Amniotic stem cell (primary cell): Measurements from ENCODE around the gene CLASRP.
A peak's percentile ranks its signal among the peaks of the same experiment; 100 is the strongest.

ENCODE experiments used
- DNase-seq: peaks from one replicate; lab custom pipeline; 2025; lab: John Stamatoyannopoulos, UW

Gene CLASRP

DNA sequence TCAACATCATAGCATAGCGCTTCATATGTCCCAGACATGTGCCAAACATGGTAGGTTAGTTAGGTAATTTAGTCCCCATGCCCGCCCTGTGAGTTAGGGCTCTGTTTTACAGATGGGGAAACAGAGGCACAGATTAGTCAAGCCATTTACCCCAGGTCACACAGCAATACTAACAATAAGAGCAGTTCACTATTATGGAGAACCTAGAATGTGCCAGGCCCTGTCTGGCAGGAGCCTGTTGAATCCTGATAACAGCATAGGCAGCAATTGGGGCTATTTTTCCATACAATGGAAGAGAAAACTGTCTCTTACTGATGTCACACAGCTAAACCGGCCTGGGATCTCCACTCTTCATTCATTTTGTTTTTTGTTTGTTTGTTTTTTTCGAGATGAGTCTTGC lies 47.6 kb downstream of the CLASRP start:
- no peak for DNase-seq

DNA sequence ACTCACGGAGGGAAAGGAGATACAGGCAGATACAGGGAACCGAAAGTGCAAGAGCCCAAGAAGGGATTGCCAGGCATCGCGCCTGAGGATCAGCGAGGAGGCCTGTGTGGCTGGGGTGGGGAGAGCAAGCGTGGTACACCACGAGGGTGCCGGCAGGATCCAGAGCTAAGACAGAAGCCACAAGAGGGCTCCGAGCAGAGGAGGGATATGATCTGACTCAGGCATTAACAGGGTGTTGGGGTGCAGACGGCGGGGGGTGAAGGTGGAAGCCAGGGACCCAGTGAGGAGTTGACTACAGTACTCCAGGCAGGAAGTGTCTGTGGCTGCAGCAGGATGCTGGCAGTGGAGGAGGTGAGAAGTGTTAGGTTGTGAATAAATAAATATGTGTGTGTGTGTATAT lies 48.7 kb downstream of the CLASRP start:
- no peak for DNase-seq

DNA sequence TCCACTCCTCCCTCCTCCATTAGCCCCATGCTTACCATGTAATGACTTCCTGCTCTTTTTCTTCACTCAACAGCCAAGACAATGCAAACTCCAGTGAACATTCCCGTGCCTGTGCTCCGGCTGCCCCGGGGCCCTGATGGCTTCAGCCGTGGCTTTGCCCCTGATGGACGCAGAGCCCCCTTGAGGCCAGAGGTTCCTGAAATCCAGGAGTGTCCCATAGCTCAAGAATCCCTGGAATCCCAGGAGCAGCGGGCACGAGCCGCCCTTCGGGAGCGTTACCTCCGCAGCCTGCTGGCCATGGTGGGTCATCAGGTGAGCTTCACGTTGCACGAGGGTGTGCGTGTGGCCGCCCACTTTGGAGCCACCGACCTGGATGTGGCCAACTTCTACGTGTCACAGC lies 51.2 kb downstream of the CLASRP start:
- DNase-seq: no peak

DNA sequence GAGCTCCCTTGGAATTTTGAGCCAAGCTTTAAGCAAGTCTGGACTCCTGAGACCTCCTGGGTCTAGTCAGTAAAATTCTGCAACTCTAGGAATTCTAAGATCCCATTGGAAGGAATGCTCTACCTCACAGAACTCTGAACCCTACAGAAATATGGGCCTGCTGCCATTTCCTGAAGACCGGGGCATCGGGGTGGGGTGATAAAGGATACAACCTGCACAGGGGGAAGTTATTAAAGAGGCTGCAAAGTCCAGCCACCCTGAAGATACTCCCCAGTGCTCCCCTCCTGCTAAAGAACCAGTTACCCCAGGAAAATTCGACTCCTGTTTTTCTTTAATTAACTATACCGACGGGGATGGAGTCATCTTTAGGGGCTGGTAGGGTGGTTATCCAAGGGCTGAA lies 51.8 kb downstream of the CLASRP start:
- DNase-seq: no peak

DNA sequence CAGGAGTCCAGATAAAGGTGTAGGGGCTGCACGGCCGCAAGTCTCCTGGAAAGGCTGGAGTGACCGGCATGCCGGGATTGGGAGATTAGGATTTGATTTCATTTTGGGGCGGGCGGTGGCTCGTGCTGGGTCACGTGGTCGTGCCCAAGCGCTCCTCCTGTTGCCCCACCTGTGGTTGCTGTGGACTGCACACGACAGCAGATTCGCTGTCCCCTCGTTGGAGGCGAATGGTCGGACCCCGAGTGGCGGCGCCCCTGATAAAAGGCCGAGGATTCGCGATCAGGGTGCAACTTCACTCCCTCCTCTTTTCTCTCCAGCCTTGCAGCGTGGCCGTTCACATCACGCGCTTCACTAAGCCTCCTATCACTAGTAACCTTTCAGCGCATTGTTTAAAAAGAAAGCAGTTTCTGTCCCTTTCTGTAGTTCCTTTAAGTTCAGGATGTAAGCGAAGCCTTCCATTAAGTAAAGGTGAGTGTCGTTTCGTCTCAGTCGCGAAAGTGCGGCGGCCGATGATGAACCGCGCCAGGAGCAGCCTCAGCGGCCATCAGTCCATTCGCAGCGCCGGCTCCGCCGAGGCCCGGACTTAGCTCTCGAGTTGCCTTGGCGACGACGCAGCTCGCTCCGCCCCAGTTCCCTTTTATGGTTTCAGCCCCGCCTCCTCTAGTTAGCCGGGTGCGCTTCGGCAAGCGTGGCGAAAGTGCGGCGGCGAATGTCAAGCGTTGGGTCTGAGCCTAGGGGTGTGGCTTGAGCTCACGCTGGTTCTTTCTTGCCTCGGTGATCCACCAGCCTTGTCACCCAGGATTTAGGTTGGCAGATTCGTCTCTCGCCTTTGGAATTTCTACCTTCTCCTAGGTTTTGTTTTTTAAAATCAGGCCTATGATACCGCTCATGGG lies 52.4 kb downstream of the CLASRP start:
- peak; percentile 99 for DNase-seq

DNA sequence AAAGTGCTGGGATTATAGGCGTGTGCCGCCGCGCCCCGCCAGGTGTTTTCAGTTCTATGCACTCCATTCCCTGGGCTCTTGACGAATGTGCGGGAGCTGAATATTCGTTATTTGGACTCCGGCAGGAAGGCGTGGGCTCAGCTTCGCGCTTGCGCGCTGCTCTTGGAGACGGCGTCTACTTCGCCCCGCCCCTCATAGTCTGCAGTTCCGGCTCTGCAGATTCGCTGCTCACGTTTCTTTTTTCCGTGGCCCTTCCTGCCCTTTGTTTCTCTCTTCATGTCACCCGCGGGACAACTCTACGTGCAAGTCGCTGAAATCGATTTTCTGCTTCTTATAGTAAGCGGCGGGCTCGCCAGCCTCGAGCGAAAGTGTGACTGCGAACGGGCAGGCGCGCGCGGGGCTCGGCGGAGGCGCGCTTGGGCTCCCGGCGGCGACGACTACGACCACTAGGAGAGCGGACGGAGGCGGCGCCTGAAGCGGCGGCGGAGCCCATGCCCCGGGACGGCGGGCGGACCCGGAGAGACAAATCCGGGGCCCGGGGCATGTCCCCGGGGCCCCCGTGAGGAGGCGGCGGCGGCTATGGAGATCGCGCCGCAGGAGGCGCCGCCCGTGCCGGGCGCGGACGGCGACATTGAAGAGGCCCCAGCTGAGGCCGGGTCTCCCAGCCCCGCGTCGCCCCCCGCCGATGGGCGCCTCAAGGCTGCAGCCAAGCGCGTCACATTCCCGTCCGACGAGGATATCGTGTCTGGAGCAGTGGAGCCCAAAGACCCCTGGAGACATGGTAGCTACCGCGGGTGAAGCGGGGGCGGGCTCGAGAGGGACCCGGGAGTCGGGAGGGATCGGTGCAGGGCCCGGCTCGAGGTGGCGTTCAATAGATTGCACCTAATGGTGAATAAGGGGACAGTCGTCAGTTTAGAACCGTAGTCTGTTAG lies 54.2 kb downstream of the CLASRP start, which contains the start of gene PPP1R37:
TSS of gene PPP1R37 (plus strand) at position 433 of the 932 bp plus-strand sequence. CDS start at position 580, 147 bp downstream.
- DNase-seq: peak; percentile 94

DNA sequence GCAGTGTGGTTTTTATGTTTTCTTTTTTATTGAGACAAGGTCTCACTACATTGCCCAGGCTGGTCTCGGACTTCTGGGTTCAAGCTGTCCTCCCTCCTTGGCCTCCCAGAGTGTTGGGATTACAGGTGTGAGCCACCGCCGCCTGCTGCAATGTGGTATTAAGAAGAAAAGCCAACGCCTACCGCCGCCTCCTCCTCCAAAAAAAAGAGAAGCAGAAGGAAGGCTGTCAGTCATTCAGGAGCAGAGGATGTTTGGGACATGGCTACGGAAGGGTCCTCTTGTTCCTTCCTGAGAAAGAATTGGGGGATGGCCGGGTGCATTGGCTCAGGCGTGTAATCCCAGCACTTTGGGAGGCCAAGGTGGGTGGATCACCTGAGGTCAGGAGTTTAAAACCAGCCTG lies 55.3 kb downstream of the CLASRP start:
- no peak for DNase-seq

DNA sequence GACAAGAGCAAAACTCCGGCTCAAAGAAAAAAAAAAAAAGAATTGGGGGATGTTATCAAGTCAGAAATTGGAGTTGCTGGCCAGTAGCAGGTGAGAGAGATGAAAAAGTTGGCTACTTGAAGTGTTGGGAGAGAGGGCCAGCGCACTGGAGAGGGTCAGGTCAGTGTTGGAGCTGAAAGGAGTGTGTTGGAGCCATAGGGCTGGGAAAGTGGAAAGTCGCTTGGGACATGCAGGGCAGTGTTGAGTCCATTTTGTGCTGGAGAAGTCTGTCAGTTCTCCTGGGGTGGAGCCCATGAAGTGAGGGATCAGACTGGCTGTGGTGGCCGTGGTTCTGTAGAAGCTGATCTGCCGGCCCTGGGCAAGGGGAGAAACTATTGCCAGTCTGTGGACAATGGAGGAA lies 55.9 kb downstream of the CLASRP start:
- DNase-seq: no peak

DNA sequence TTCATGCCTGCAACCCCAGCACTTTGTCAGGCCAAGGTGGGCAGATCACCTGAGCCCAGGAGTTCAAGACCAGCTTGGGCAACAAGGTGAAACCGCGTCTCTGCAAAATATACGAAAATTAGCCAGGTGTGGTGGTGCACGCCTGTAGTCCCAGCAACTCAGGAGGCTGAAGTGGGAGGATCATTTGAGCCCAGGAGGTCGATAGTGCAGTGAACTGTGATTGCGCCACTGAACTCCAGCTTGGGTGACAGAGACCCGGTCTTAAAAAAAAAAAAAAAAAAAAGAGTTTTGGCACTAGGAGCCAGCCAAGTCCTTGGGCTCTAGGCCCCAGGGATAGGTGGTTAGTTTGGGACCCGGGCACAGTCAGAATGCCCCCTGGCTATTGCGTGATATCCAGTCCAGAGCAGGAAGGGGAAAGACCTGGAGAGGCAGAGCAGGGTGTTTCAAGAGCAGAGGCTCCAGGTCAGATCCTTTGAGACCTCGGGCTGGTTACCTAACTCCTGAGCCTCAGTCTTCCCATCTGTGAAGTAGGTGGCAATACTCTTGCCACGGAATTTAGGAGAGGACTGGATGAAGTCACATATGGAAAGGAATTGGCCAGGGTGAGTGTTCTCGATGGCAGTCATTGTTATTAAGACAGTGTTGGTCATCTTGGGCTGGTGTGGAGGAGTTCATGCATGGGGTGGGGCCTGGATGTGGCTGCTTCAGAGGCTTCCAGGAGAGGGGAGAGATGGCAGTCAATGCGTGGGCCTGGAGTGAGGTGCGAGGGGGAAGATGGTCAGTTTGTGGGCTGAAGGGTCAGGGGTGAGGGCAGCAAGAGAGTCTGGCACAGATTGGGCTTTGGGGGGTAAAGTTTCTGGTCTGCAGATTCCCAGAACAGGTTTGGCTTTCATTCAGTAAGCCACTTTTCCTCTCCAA lies 56.9 kb downstream of the CLASRP start:
- no peak for DNase-seq

DNA sequence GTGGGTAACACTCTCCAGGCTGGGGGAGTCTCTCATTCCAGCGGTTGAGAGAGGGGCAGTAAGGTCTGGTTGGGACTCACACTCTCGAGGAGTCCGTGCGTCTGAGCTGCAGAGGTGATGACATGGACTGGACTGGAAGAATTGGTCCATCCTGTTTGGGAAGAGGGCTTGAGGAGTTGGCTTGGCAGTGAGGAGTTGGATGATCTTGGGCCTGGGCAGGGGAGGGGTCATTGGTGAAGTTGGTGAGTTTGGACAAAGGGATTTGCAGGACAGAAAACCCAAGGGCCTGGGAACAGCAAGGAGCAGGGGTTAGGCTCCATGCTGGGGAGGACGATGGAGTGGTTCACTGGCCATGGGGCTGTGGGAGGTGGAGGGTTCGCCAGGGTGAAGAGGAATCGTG lies 57.9 kb downstream of the CLASRP start:
- no peak for DNase-seq

DNA sequence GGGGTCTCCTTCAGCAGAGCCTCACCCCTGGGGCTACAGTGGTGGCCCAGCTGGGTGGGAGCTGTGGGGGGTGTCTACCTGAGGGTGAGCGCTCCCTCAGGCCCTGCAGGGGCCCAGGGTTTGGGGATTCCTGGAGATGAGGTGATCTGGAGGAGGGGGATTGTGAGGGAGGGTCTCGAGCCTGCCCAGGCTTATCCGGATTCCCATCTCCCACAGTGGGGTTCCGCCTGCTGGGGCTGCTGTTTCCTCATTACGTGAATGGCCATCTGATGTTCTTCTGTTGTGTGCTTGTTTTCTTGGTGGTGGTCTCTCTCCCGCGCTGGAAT lies 58.6 kb downstream of the CLASRP start:
- DNase-seq: no peak

DNA sequence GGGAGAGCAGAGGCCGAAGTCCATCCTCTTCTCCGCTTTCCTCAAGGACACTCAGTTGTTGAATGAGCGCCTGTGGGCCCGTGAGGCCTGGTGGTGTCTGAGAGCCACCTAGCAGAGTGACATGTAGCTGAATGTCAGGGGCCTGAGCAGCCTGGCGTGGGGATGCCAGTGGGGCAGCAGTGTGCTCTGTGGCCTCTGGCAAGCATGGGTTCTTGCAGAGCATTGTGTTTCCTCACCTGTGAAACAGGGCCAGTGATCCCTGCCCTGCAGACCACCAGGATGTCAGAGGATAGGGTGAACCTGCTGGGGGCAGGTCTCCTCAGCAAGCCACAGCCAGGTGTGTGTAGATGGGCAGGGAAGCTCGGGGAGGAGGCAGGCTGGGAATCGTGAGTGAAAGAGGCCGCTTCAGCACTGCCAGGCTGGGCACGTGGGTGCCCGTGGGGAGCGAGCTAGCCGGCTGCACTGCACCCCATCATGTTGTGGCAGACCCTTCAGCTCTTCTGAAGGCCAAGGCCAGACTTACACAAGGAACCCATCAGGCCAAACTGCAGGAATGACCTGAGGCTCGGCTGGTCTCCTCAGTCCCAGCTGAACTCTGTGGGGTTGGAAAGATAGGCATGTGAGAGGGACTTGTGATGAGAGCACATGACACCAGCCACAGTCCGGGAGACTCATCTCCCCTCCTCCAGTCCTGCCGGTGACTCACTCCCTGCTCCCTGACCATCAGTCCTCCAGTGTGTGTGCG lies 59.1 kb downstream of the CLASRP start:
- peak; percentile 54 for DNase-seq

DNA sequence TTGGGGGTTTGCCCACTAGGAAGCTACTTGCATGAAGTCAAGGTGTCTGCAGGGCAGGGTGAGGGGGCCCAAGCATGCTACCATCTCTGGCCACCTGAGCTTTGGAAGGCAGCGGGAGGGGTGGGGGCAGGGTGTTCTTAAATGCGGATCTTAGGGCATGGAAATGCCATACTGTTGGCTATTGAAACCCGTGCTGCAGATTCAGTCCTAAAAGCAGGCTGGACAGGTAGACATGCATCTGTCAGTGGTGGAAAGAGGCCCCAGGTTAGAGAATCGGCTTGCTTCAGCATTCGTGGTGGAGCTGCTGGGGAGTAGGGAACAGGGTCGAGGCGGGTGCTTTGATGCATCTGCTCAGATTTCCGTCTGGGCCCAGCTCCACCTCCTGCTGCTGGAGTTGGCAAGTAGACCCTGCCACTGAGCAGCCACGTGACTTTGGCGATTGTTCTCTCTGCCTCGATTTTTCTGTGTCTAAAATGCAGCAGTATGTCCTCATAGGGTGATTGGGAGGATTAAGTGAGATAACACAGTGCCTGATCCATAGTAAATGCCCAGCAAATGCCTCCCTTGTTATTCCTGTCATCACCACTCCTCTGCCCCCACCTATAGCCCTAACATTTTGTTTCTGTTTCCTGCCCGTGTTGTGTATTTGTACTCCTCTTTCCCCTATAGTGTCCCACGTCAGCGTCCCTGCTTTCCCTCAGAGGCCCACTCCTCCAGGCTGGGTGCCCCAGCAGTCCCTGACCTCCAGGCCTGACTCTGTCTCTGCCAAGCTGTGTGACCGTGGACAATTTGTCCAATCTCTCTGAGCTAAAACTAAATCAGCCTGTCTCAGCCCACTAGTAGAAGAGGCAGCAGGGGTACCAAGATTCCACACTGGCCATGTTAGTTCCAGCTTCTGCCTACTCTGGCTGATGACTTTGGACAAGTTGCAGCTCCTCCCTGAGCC lies 59.9 kb downstream of the CLASRP start:
- DNase-seq: no peak

DNA sequence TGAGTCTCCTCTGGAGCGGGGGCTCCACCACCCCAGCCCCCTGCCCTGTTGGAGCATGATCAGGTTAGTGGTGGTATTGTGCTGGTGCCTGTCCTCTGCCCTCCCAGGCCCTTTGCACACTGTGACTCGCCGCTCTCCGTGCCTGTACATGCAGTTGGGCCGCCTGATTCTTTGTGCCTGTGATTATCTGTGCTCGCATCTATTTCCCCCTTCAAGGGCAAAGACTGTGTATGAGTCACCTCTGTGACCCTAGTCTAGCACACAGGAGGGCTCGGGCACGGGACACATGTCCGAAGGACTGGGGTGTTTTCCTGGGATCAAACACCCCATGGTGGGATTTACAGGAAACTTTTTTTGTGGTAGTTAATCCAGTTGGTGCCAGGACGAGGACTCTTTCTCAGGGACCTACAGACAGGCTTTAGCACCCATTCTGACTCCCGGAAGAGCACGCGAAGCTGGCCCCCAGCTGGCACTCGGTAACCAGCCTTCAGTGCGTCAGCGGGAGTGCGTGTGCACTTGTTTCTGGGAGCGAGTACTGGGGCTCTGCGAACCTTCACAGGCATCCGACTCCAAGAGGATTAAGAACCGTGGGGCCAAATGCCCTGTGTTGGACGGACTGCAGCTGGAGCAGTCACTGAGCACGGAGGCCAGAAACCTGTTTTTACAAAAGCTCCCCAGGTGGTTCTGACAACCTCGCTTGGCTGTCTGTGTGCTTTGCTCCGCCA lies 60.8 kb downstream of the CLASRP start:
- no peak for DNase-seq

DNA sequence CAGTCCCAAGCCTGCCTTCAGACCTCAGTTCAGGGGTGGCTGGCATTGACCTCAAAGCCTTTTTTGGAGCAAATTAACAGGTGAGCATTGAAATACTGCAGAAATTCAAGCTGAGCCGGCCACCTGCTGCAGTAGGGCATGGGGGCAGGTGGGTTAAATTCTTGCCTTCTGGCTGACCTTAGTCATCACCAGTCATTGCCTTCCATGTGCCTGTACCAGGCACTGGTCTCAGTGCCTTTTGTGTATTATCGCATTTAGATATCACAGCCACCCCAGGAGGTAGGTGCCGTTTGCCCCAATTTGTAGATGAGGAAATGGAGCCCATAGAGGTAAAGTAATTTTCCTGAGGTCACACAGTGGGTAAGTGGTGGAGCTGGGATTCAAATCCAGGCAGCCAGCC lies 61.4 kb downstream of the CLASRP start:
- DNase-seq: no peak

DNA sequence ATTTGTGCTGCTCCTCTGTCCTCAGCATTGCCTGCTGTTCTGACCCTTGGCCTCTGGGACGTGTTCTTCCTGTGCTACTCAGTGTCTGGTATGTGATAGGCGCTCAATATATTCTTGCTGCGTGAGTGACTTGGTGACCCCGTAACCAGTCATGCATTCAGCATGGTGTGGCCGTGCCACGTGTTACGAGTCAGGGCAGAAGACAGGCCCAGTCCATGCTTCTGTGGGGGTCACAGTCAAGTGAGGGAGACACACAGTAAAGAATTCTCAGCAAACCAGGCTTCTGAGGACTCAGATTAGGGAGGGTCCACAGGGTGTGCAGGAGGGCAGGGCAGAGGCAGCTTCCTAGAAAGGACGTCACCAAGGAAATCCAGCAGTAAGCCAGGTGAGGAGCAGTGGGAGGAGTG lies 62.0 kb downstream of the CLASRP start:
- no peak for DNase-seq

DNA sequence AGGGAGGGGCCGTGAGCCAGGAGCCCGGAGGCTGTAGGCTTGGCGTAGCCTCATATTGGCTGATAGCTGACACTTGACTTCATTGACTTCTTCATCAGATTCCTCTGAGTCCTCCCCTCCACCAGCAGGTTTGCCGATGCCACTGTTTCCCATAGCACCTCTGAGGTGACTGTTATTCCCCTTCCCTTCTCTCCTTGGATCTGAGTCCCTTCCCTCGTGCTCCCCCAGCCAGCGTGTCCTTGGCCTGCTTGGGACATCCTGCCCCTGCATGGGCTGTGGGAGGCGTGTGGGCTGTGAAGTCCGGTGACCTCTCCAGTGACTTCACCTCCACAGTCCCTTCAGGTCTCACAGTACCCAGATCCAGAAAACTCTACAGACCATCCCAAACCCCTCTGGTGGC lies 63.0 kb downstream of the CLASRP start:
- DNase-seq: no peak

DNA sequence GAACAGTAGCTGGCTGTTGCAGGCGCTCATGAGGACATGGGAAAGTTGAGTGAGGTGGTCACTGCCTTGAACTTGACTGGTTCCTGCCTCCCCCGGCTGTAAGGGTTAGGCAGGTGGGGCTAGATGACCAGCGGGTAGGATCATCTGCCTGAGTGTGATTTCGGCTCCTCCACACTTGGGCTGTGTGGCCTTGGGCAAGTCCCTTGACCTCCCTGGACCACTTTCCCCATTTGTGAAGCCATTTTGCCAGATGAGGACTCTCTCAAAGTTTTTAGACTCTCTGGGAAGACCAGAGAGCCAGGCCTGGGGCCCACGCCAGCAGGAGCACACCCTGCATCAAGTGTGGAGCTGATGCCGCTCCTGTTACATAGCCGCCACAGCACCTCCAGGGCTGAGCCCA lies 63.6 kb downstream of the CLASRP start:
- DNase-seq: no peak

DNA sequence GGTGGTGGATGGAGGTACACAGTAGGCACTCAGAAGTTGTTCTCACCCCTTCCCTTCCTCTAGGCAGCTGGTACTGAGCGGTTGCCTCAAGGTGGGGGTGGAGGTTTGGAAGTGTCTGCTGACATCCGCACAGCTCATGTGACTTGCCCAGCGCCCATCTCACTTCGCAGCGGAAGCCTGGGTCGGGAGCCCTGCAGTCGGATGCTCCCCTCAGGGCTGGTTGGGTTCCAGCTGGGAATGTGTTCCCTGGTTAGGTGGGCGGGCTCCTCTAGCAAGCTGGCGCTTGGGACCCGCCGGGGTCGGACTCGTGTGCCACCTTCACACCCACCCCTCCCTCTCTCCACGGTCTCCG lies 64.3 kb downstream of the CLASRP start:
- DNase-seq: no peak
